ENCODE measurements around the gene CEP350. TPM values are rescaled to one million over a fixed set of nuclear protein-coding genes. Genes with fewer than 3 reads are reported as not detected.
A peak's percentile ranks its signal among the peaks of the same experiment; 100 is the strongest.

CEP350 gene
- total and polyA plus RNA-seq, 2 donors from 2014 or later = 2.8 to 46.5 TPM

GRCh38 chr1:180027949-180028445 is 73.4 kb downstream of the CEP350 start:
- Histone ChIP-seq H3K4me1 (ENCODE audit: control insufficient read depth in 2 of 3, insufficient read depth in 2 of 3, low read depth in 1 of 3, low read length in 3 of 3) (no peaks in the 10 kb centered on the region), H3K27me3 (ENCODE audit: control insufficient read depth, insufficient read depth, low read length) (no peaks in the 10 kb centered on the region), H3K9ac (ENCODE audit: low read length in 3 of 3) (no peak overlapping the region), H3K4me3 (ENCODE audit: low read length in 3 of 3) (no peak overlapping the region), H3K36me3 (ENCODE audit: control insufficient read depth in 2 of 3, insufficient read depth in 3 of 3, low read length in 3 of 3) (peaks cover 2 to 25% (median 16%) of the 10 kb centered on the region in 3 donors), H3K9me3 (ENCODE audit: control insufficient read depth in 2 of 3, insufficient read depth in 1 of 3, low read length in 3 of 3) (no peaks in the 10 kb centered on the region), H3K27ac (ENCODE audit: low read depth in 2 of 2, low read length in 2 of 2) (no peak overlapping the region)
- no peak for FAIRE-seq
- no peak for TF ChIP-seq CTCF (IDR thresholded peaks at IDR 0.05; ENCODE audit: borderline replicate concordance, extremely low read depth, insufficient read depth)
- DNase-seq = no peak
- intact Hi-C loops (cut with DNase I) = no loop called here

GRCh38 chr1:180028864-180029263 is 74.3 kb downstream of the CEP350 start:
- Histone ChIP-seq H3K36me3 (ENCODE audit: control insufficient read depth in 2 of 3, insufficient read depth in 3 of 3, low read length in 3 of 3) (peaks cover 2 to 24% (median 14%) of the 10 kb centered on the region in 3 donors), H3K4me3 (ENCODE audit: low read length in 3 of 3) (no peak overlapping the region), H3K9me3 (ENCODE audit: control insufficient read depth in 2 of 3, insufficient read depth in 1 of 3, low read length in 3 of 3) (no peaks in the 10 kb centered on the region), H3K27me3 (ENCODE audit: control insufficient read depth, insufficient read depth, low read length) (no peaks in the 10 kb centered on the region), H3K27ac (ENCODE audit: low read depth in 2 of 2, low read length in 2 of 2) (no peak overlapping the region), H3K9ac (ENCODE audit: low read length in 3 of 3) (no peak overlapping the region), H3K4me1 (ENCODE audit: control insufficient read depth in 2 of 3, insufficient read depth in 2 of 3, low read depth in 1 of 3, low read length in 3 of 3) (no peaks in the 10 kb centered on the region)
- TF ChIP-seq CTCF (IDR thresholded peaks at IDR 0.05; ENCODE audit: borderline replicate concordance, extremely low read depth, insufficient read depth) = no peak
- intact Hi-C loops (cut with DNase I) = no loop called here
- DNase-seq = peak in 1 of 5 donors; percentile 4
- no peak for FAIRE-seq

GRCh38 chr1:180029524-180030135 is 75.0 kb downstream of the CEP350 start:
- H3K27ac ChIP-seq (ENCODE audit: low read depth in 2 of 2, low read length in 2 of 2) = no peak overlapping the region
- no peaks in the 10 kb centered on the region for H3K27me3 ChIP-seq (ENCODE audit: control insufficient read depth, insufficient read depth, low read length)
- no peak overlapping the region for H3K4me3 ChIP-seq (ENCODE audit: low read length in 3 of 3)
- peaks cover 5 to 32% (median 15%) of the 10 kb centered on the region in 3 donors for H3K36me3 ChIP-seq (ENCODE audit: control insufficient read depth in 2 of 3, insufficient read depth in 3 of 3, low read length in 3 of 3)
- H3K4me1 ChIP-seq (ENCODE audit: control insufficient read depth in 2 of 3, insufficient read depth in 2 of 3, low read depth in 1 of 3, low read length in 3 of 3) = no peaks in the 10 kb centered on the region
- intact Hi-C loops (cut with DNase I) = no loop called here
- TF ChIP-seq CTCF (IDR thresholded peaks at IDR 0.05; ENCODE audit: borderline replicate concordance, extremely low read depth, insufficient read depth) = no peak
- no peaks in the 10 kb centered on the region for H3K9me3 ChIP-seq (ENCODE audit: control insufficient read depth in 2 of 3, insufficient read depth in 1 of 3, low read length in 3 of 3)
- FAIRE-seq (no peak), DNase-seq (no peak)
- no peak overlapping the region for H3K9ac ChIP-seq (ENCODE audit: low read length in 3 of 3)

Data from kidney (tissue), 14 donors.